Frontal cortex (tissue), 4 donors: Measurements from ENCODE around the gene SORL1. TPM values are rescaled to one million over a fixed set of nuclear protein-coding genes. Genes with fewer than 3 reads are reported as not detected.
"Not testable (repeated sequence)": the region's sequence is repeated elsewhere in the genome, so short reads cannot be mapped to it uniquely, and the experiment has no call there.

Experiments used
- DNase-seq, 2 donors: peaks; one replicate each; pipeline ENCODE4 v3.0.0; 2012; ENCODE audit warnings: low spot score in 2 of 2
- FAIRE-seq: peaks from 2 replicates; lab custom pipeline; 2012; peaks lifted over from hg19 to GRCh38; lab: Jason Lieb, UNC
- total RNA-seq: library from RNA; depleted of rRNA; stranded (reverse); fragments of >200 nt; gene quantifications from one replicate; pipeline ENCODE4 v1.2.3, GENCODE V29; 2014
- donor health status: control.
- donor health status: control.
- donor health status: control.

Gene SORL1
- total RNA-seq, 1 donor from 2014 or later: 42.8 TPM

DNA sequence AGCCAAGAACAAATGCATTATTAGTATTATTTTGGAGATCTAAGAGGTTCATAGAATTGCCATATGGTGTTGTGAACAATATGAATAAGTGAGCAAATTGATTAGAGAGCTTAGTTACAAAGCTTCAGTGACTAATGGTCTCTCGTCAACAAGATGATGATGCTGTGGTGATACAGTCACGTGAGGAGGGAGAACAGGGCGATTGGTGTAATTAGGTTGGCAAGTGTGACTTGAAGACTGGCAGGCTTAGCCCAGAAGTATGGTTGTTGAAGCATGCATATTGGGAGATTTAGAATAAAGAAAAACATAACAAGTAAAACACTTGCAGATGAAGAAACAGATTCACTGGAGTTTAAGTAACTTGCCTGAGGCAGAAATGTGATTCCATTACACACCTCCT is 101.3 kb downstream of the SORL1 start:
- FAIRE-seq (no peak), DNase-seq (no peak)

GRCh38 chr11:121553806-121554205 is 101.7 kb downstream of the SORL1 start:
- no peak for DNase-seq

GRCh38 chr11:121554552-121554951 is 102.4 kb downstream of the SORL1 start:
- DNase-seq (no peak), FAIRE-seq (no peak)

More at GRCh38 chr11:121553806-121554205, 101.7 kb downstream of the SORL1 start:
- no peak for FAIRE-seq

GRCh38 chr11:121555121-121555520 is 103.0 kb downstream of the SORL1 start:
- FAIRE-seq: no peak
- no peak for DNase-seq

DNA sequence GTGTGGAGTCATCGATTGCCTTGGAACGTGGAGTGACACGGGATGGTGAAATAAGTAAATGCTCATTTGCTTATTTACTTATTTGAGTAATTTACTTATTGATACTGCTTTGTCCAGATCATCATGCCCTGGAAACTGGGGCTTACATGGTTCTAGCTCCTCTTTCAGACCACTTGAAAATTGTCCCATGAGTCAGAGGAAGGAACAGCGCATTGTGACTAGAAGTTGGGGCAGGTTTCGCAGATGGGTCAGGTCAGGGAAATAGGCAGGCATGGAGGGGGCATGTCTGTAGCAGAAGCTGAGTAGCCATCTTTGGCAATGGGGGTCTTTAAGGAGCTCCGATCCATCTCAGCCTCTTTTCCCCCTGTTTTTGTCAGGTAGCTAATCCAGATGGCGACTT is 104.8 kb downstream of the SORL1 start:
- DNase-seq: no peak
- no peak for FAIRE-seq

DNA sequence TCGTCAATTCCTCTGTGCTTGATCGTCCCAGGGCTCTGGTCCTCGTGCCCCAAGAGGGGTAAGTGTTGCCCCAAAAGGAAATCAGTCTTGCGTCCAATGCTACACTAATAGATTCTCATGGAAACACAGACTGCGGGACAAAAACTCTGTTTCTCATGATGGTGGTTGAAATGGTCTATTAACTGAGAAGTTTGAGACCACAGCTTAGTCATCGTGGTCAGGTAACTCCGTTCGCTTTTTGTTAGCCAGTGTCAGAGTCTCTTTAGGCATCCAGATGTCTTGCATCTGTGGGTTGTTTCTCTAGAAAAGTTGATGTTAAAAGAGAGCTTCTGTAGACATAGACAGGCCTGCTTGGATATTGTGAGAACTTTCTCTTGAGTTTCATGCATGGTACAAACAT is 105.2 kb downstream of the SORL1 start:
- FAIRE-seq (no peak), DNase-seq (no peak)

- no peak for FAIRE-seq
- DNase-seq: no peak
Observed at GRCh38 chr11:121559606-121560200, 107.6 kb downstream of the SORL1 start.

DNA sequence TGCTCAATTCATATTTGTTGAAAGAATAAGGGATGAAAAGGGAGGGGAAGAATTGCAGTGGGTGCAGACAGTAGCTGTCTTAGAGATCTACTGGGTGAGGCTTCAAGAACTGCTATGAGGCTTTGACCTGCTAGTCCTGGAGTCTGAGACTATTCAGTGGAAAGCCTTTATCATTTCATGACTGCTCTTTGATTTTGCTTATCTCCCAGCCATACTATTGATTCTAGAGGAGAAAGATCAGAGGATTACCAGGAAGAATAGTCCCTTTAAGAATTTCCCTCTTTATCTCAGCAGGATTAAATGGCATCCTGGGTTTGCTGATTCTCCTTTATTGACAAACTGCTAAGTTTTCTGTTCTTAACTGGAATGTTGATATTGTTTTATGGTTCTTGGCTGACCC is 108.1 kb downstream of the SORL1 start:
- DNase-seq (no peak), FAIRE-seq (no peak)

DNA sequence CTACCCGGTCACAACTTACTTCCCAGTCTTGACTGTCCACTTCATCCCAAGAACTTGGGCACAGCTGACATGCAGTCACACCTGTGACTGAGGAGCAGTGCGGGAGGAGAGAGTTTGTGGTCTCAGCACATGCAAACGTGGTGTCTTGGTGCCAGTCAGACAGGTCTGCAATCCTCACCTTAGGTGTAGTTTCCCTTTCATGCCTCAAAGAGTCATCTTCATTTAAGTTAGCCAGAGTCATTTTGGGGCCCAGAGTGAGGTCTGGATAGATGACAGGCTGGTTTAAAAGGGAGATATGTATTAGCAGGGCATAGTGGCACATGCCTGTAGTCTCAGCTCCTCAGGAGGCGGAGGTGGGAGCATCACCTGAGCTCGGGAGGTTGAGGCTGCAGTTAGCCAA is 109.1 kb downstream of the SORL1 start:
- FAIRE-seq (no peak), DNase-seq (no peak)

DNA sequence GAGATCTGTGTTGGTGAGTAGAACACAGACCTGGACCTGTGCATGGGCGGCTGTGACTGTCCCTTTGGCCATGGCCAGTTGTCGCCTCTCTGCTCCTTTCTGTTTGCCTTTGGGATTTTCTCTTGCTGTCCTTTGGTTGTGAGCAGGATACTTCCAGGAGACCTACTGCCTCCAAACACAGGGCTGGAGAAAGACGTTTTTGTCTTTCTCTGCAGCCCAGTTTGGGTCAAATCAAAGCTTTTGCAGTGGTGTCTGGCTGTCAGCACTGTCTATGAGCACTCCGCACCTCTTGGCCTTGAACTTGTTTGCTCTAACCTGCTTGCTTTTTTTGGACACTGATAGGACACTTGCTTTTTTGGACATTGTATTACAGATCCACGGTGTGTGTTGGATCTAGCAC is 109.6 kb downstream of the SORL1 start:
- no peak for FAIRE-seq

GRCh38 chr11:121563003-121563402 is 110.9 kb downstream of the SORL1 start:
- no peak for FAIRE-seq
- DNase-seq: no peak

More for the DNA sequence above, 109.6 kb downstream of the SORL1 start:
- no peak for DNase-seq

DNA sequence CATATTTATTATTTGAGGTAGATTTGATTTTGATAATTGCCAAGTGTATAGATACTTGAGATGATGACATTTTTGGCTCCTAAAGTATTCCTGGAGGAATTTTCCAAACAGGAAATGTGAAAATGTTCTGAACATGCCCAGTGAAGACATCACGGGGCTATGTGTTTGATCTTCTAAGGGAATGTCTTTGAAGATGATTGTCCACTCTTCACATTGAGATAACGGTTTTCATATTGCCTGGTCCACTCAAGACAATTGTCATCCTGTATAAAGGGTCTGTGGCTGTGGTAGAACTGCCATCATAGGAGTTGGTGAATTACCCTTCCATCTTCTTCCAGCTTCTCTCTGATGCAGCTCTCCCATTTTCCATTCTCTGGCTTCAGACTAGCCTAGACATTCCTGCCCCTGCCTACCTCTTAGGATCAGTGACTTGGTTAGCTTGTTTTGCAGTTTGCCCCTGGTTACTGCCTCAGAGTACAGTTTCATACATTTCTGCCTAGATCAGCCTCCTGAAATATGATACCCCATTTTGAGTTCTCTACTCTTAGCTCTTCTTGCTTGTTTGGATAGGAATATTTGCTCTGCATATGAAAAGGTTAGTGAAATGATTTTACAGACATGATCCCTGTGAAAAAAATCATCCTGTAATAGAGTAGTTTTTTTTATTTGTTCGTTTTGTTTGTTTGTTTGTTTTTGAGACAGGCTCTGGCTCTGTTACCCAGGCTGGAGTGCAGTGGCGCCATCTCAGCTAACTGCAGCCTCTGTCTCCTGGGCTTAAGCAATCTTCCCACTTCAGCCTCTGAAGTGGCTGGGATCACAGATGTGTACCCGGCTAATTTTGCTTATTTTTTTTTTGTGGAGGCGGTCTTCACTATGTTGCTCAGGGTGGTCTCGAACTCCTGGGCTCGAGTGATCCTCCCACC is 112.0 kb downstream of the SORL1 start:
- FAIRE-seq (no peak), DNase-seq (no peak)

GRCh38 chr11:121564948-121565684 is 113.0 kb downstream of the SORL1 start:
- FAIRE-seq (no peak), DNase-seq (no peak)

DNA sequence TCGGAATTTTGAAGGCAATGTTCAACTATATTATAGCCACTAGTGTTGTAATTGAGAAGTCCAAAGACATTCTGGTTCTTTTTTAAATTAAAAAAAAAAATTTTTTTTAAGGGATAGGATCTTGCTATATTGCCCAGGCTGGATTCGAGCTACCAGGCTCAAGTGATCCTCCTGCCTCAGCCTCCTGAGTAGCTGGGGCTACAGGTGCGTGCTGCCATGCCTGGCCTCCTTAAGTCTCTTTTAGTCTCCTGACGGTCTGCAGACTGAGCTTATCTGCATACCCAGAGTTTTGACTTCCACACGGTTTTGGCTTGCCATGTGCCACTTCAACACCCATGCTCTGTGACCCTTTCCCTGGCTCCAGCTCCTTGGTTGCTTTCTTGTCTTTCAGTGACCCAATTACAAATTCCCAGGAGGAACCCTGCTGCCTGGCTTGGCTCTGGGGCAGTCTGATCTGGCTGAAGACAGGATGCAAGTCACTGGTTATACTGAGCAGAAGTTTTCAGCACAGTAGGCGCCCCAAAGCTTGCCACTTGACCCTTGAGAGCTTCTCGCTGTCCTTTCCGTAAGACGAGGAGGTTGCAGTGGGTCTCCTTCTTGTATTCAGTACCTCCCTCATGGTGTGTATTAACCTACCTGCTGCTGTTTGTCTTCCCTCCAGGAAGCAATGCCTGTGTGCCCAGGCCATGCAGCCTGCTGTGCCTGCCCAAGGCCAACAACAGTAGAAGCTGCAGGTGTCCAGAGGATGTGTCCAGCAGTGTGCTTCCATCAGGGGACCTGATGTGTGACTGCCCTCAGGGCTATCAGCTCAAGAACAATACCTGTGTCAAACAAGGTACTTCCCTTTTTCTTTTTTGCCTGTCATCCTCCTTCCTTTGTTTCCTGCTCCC is 114.4 kb downstream of the SORL1 start:
- no peak for FAIRE-seq
- DNase-seq: no peak

DNA sequence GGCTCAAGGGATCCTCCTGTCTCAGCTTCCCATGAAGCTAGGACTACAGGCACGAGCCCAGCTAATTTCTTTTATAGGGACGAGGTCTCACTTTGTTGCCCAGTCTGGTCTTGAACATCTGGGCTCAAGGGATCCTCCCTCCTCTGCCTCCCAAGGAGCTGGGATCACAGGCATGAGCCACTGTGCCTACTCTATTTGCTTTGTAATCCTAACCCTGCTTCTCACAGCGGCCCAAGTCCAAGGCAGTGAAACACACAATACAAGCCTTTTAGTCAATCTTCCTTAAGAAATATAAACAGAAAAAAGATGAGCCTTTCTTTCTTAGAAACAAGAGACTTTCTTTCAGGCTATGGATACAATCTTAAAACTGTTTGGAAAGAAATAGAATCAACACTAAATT is 115.9 kb downstream of the SORL1 start:
- FAIRE-seq: no peak
- no peak for DNase-seq

DNA sequence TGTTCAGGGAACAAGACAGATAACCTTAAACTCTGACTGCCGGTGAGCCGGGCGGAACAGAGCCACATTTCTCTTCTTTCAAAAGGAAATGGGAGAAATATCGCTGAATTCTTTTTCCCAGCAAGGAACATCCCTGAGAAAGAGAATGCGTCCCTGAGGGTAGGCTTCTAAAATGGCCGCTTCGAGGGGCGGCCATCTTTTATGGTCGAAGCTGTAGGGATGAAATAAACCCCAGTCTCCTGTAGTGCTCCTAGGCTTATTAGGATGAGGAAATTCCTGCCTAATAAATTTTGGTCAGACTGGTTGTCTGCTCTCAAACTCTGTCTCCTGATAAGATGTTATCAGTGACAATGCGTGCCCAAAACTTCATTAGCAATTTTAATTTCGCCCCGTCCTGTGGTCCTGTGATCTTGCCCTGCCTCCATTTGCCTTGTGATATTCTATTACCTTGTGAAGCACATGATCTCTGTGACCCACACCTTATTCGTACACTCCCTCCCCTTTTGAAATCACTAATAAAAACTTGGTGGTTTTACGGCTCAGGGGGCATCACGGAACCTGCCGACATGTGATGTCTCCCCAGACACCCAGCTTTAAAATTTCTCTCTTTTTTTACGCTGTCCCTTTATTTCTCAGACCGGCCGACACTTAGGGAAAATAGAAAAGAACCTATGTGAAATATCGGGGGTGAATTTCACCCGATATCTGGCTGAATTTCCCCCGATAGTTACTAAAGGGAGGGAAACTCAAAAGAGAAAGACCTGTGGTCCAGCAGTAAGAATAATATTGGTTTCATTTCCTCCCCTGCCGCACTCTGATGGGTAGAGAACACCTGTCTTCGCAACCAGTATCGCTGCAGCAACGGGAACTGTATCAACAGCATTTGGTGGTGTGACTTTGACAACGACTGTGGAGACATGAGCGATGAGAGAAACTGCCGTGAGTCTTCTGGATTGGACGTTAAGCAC is 117.5 kb downstream of the SORL1 start:
- not testable (repeated sequence) for FAIRE-seq, DNase-seq

DNA sequence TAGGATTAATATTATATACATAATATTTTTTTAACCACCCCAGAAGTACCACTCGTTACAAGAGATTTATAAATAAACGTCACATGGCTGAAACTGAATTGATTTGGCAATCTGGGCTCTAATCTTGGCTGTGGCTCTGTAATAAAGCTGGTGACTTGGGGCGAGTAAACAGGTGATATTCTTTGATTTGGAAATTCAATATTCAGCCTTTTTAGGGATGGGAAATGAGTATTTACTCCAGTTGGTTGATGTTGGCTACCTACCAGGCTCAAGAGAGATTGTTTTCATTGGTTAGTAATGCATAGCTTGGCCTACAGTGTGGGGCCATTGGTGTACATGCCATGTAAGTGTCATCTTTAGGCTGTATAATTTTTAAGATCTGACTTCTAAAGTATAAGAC is 118.3 kb downstream of the SORL1 start:
- DNase-seq (no peak), FAIRE-seq (no peak)

DNA sequence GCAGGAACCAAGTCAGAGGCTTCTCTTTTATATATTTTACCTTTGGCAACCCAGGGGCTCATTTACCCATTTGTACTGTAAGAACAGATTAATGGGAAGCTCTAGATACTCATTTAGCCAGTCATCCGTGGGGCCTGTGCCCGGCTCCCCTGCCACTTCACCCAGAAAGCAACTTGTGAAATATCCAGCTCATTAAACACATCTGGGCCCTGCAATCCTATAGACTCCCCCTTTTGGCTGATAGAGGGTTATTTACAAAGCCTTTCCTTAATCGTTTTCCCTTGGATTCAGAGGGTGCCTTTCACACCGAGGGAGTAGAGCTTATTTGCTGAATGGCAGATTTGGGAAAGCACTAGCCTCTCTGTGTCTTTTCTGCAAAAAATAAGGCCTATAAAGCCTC is 119.4 kb downstream of the SORL1 start:
- FAIRE-seq (no peak), DNase-seq (no peak)
